MM.1S (cell line): ENCODE measurements around the gene OR7C2.

Experiments
- CTCF ChIP-seq: fragments of 300-600 bp; sonication (generic); IDR thresholded peaks from 2 replicates; pipeline ENCODE4 v1.5.1; 2016; ENCODE audit warnings: antibody characterized with exemption, low read length, mixed read lengths
- EZH2 ChIP-seq: fragments of 300-600 bp; sonication (generic); optimal IDR thresholded peaks from 2 replicates; pipeline ENCODE3; 2017; ENCODE audit warnings: low read depth, mild to moderate bottlenecking, antibody characterized with exemption, low read length, mixed read lengths
- EZH2phosphoT487 ChIP-seq: fragments of 300-600 bp; sonication (generic); IDR thresholded peaks from 2 replicates; pipeline ENCODE4 v1.6.1; 2018; ENCODE audit warnings: antibody characterized with exemption, low read length

GRCh38 chr19:14985133-14985532, 43.8 kb downstream of the OR7C2 start:
- TF ChIP-seq CTCF (no peak), EZH2 (no peak), EZH2phosphoT487 (no peak)
